ENCODE measurements around the gene FERMT1.
"Not testable (repeated sequence)": the region's sequence is repeated elsewhere in the genome, so short reads cannot be mapped to it uniquely, and the experiment has no call there.

Gene FERMT1

GRCh38 chr20:6115221-6115895, 7.5 kb downstream of the FERMT1 start:
- no peak for TF ChIP-seq CTCF (IDR thresholded peaks at IDR 0.05; ENCODE audit: low read depth, low read length)
- DNase-seq (ENCODE audit: extremely low read depth, low read depth), result no peak

DNA sequence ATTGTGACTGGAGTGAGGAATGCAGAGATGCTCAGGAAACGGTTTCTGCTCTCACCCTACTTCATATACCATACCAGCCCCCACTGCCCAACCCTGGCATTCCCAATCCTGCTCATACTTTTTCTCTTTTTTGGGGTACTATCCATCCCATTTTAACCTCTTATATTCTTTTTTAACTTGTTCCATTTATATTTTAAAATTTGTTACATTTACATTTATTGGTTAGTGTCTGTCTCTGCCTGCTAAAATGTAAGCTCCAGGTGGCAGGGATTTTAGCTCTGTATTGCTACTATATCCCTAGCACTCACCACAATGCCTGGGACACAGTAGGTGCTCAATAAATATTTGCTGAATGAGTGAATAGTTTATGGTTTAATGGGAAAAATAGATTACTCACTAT, 8.1 kb downstream of the FERMT1 start:
- no peak for TF ChIP-seq CTCF (IDR thresholded peaks at IDR 0.05; ENCODE audit: low read depth, low read length)
- DNase-seq (ENCODE audit: extremely low read depth, low read depth), result no peak

- DNase-seq (ENCODE audit: extremely low read depth, low read depth), result no peak
Observed at GRCh38 chr20:6113951-6114350, 8.9 kb downstream of the FERMT1 start.

DNA sequence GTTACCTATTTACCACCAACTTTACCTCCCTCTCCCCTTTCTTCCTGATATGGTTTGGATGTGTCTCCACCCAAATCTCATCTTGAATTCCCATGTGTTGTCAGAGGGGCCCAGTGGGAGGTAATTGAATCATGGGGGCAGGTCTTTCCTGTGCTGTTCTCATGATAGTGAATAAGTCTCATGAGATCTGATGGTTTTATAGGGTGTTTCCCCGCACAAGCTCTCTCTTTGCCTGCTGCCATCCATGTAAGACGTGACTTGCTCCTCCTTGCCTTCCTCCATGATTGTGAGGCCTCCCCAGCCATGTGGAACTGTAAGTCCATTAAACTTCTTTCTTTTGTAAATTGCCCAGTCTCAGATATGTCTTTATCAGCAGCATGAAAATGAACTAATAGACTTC, 9.9 kb downstream of the FERMT1 start:
- not testable (repeated sequence) for DNase-seq (ENCODE audit: extremely low read depth, low read depth)

More at GRCh38 chr20:6113951-6114350, 8.9 kb downstream of the FERMT1 start:
- no peak for TF ChIP-seq CTCF (IDR thresholded peaks at IDR 0.05; ENCODE audit: low read depth, low read length)

DNA sequence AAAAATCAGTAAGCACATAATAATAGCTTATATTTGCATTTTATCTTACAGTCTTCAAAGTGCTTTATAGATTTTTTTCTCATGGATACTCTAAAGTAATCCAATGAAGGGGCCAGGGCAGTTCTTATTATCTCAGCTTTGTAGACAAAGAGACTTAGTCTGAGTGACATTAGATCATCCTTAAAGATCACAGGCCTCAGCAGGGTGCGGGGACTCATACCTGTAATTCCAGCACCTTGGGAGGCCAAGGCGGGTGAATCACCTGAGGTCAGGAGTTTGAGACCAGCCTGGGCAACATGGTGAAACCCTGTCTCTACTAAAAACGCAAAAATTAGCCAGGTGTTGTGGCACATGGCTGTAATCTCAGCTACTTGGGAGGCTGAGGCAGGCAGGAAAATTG, 14.5 kb downstream of the FERMT1 start:
- no peak for DNase-seq (ENCODE audit: extremely low read depth, low read depth)
- TF ChIP-seq CTCF (IDR thresholded peaks at IDR 0.05; ENCODE audit: low read depth, low read length), result no peak

DNA sequence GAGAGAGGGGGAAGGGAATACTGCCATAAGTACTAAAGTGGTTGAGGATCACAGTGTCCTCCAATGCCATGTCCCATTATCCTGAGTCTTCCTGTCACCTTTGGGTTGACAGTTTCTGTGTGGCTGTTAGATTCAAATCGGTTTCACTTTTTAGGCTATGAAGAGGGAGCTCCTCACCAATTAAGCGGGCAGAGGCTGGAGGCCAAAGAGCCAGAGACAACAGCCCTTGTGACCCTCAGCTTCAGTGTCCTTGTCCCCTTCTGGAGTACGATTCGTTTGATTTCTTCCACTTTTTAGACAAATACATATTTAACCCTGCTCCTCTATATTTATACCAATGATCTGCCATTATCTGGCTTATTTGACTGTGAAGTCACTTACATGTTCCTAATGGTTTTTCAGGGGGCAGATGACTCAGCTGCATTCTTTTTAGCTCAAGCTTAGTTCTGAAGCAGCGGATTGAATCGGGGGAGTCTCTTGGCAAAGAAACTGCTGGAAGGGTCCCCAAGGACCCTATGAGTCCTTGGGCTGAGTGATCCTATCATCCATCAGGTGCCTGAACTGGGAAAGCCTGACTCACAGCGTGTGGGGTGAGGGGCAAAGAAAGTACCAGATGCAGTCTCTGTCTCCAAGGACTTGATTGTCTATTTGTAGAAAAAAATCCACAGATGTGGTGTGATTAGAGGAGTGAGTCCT, 18.2 kb downstream of the FERMT1 start:
- DNase-seq (ENCODE audit: extremely low read depth, low read depth), result no peak
- TF ChIP-seq CTCF (IDR thresholded peaks at IDR 0.05; ENCODE audit: low read depth, low read length), result no peak

GRCh38 chr20:6103301-6103700, 19.5 kb downstream of the FERMT1 start:
- no peak for TF ChIP-seq CTCF (IDR thresholded peaks at IDR 0.05; ENCODE audit: low read depth, low read length)

More at GRCh38 chr20:6103301-6103700, 19.5 kb downstream of the FERMT1 start:
- no peak for DNase-seq (ENCODE audit: extremely low read depth, low read depth)
